Muscle layer of duodenum (tissue), 2 donors: ENCODE data around the gene TNIK.
"Not testable (repeated sequence)": the region's sequence is repeated elsewhere in the genome, so short reads cannot be mapped to it uniquely, and the experiment has no call there.

Source experiments
- H3K27ac ChIP-seq: one replicate; pipeline ENCODE4 v1.7.0; 2013; ENCODE audit warnings: mild to moderate bottlenecking, low read length
- H3K27me3 ChIP-seq: one replicate; pipeline ENCODE4 v1.7.0; 2013; ENCODE audit warnings: low read depth, mild to moderate bottlenecking, control low read depth, low read length
- H3K36me3 ChIP-seq, 2 donors: one replicate each; pipeline ENCODE4 v1.7.0; 2013; ENCODE audit warnings: low read length in 2 of 2, control low read depth in 1 of 2, mild to moderate bottlenecking in 1 of 2; ENCODE audit not compliant: insufficient read depth in 2 of 2, control insufficient read depth in 1 of 2
- H3K4me1 ChIP-seq, 2 donors: one replicate each; pipeline ENCODE4 v1.7.0; 2013; ENCODE audit warnings: low read length in 2 of 2, mild to moderate bottlenecking in 2 of 2, control low read depth in 1 of 2, moderate library complexity in 1 of 2; ENCODE audit not compliant: insufficient read depth in 2 of 2, control insufficient read depth in 1 of 2
- H3K4me3 ChIP-seq, 2 donors: one replicate each; pipeline ENCODE4 v1.7.0; 2013; ENCODE audit warnings: low read length in 2 of 2, low read depth in 1 of 2, mild to moderate bottlenecking in 1 of 2
- H3K9me3 ChIP-seq, 2 donors: one replicate each; pipeline ENCODE4 v1.7.0; 2013; ENCODE audit warnings: low read length in 2 of 2, control low read depth in 1 of 2, mild to moderate bottlenecking in 1 of 2; ENCODE audit not compliant: control insufficient read depth in 1 of 2
- donor health status: healthy.

The TNIK gene

DNA sequence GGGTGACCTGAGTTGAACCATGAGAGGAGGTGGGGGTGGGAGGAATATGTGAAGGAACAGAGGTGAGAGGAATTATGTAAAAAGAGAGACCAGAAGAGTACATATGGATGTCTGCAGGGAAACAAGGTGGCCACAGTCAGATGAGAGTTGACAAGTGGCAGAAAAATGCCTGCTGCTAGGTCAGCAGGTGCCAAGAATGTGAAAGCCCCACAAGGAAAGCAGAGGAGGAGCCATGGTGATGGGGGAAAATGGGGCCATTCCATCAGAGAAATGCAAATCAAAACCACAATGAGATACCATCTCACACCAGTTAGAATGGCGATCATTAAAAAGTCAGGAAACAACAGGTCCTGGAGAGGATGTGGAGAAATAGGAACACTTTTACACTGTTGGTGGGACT lies 156.2 kb downstream of the TNIK start:
- not testable (repeated sequence) for H3K36me3 ChIP-seq, H3K9me3 ChIP-seq, H3K27me3 ChIP-seq, H3K4me1 ChIP-seq, H3K4me3 ChIP-seq, H3K27ac ChIP-seq

DNA sequence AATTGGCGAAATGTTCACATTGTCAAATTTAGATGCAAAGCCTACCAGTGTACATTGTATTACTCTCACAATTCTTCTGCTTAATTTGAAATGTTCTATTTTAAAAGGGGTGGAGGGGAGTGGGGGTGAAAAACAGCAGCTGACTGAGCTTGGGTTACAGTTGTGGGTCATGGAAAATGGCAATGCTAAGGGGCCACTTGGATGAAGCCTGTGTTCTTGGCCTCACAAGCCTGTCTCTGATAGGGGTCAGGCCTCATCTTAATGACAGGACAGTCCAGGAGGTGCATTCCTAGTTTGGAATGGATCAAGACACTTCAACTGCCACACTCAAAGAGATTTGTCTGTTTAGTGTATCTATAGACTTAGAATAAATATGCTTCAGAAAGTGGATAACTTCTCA lies 158.2 kb downstream of the TNIK start:
- H3K27me3 ChIP-seq: no peaks in the 10 kb centered on the region
- H3K27ac ChIP-seq: no peak overlapping the region
- H3K9me3 ChIP-seq: no peaks in the 10 kb centered on the region
- H3K36me3 ChIP-seq: no peaks in the 10 kb centered on the region
- no peak overlapping the region for H3K4me3 ChIP-seq
- peaks cover 0 to 1% of the 10 kb centered on the region in 2 donors for H3K4me1 ChIP-seq

DNA sequence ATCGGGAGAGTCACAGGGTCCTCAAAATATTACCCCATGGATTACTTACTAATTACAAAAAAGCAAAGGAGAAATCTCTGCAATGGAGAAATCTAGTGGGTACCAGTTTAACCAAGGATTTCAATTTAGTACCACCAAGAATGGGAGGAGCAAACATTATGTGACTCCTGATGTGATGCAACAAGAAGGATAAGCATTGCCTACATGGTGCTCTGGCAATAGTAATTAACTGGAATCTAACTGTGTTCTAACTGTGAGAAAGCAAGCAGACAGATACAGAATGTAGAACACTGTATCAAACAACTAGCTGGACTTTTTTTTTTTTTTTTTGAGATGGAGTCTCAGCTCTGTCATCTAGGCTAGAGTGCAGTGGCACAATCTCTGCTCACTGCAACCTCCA lies 159.2 kb downstream of the TNIK start:
- no peaks in the 10 kb centered on the region for H3K36me3 ChIP-seq
- no peak overlapping the region for H3K4me3 ChIP-seq
- H3K9me3 ChIP-seq: no peaks in the 10 kb centered on the region
- no peak overlapping the region for H3K27ac ChIP-seq
- H3K4me1 ChIP-seq: peaks cover 0 to 6% of the 10 kb centered on the region in 2 donors
- no peaks in the 10 kb centered on the region for H3K27me3 ChIP-seq

DNA sequence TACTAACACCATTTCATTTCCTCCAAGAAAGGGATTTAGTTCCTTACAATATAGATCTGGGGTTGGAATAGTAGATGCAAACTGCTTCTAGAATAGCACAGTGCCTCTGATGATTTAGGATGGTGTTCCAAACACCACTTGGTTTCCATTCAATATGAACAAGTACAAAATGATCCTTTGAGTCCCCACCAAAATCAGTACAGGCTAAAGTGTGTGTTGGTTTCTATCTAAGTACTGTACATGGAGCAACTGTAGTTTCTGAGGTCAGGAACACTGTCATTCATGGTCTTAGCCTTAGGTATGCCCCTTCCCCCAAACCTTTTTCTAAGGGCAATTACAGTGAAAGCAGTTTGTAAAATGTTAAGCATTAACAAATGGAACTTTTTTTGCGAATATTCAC lies 162.3 kb downstream of the TNIK start:
- Histone ChIP-seq H3K36me3 (no peaks in the 10 kb centered on the region), H3K4me1 (peaks cover 0 to 15% of the 10 kb centered on the region in 2 donors), H3K9me3 (no peaks in the 10 kb centered on the region), H3K27me3 (no peaks in the 10 kb centered on the region), H3K27ac (no peak overlapping the region), H3K4me3 (no peak overlapping the region)

DNA sequence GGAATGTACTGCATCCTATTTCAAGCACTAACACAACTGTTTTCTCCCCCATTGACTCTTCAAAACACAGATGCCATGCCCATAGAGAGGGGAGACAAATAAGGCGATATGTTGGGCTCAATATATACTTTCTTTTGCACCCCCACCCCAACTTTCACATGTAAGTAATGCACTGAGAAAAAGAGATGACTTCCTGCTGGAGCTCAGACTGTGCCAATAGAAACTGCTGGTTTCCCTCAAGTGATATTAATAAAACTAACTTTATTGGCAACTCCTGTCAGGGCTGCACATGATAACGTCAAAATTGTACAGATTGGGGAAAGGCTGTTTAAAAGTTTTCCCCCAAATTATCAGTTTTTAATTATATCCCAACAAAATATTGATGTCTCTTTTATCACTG lies 163.0 kb downstream of the TNIK start:
- H3K36me3 ChIP-seq: no peaks in the 10 kb centered on the region
- peaks cover 0 to 15% of the 10 kb centered on the region in 2 donors for H3K4me1 ChIP-seq
- no peak overlapping the region for H3K27ac ChIP-seq
- no peak overlapping the region for H3K4me3 ChIP-seq
- H3K27me3 ChIP-seq: no peaks in the 10 kb centered on the region
- no peaks in the 10 kb centered on the region for H3K9me3 ChIP-seq

DNA sequence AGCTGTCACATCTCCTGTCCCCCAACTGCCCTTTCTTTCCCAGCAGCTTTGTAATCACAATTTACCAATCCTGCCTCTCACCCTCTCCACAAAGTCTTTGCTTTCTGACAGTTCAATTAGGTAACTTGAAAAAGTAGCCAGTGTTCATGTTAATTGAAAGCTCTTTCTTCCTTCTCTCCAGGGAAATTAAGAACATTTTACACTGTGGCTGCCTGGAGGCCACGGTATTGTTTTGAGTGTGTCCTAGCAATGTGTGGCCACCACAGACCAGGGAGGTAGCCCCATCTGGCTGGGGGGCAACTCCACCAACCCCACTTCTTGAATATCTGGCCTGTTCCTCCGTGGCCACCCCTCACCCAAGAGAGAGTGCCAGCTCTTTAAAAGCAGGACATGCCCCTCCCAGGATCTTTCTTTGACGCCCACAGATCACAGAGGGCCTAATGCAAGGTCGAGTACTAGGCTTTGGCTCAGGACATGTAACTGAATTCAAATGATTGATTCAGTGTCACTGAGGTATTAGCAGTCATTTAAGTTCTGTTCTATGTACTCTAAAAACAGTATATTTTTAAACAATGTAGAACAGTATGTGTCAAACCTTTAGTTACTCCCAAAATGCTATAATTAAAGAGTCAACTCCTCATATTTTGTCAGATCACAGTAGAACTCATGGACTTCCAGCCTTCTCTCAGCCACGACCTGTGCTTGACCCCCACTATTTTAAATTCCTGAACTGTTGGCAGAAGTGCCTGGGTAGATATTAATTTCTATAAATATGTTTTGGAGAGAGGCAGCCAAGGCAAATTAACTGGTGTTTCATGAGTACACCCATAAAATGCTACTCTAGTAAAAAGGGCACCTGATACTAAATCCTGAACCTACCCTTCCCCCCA lies 164.5 kb downstream of the TNIK start:
- peaks cover 0 to 15% of the 10 kb centered on the region in 2 donors for H3K4me1 ChIP-seq
- no peaks in the 10 kb centered on the region for H3K9me3 ChIP-seq
- no peaks in the 10 kb centered on the region for H3K27me3 ChIP-seq
- peak overlapping the region; percentile 19 for H3K27ac ChIP-seq
- H3K36me3 ChIP-seq: no peaks in the 10 kb centered on the region
- H3K4me3 ChIP-seq: no peak overlapping the region

DNA sequence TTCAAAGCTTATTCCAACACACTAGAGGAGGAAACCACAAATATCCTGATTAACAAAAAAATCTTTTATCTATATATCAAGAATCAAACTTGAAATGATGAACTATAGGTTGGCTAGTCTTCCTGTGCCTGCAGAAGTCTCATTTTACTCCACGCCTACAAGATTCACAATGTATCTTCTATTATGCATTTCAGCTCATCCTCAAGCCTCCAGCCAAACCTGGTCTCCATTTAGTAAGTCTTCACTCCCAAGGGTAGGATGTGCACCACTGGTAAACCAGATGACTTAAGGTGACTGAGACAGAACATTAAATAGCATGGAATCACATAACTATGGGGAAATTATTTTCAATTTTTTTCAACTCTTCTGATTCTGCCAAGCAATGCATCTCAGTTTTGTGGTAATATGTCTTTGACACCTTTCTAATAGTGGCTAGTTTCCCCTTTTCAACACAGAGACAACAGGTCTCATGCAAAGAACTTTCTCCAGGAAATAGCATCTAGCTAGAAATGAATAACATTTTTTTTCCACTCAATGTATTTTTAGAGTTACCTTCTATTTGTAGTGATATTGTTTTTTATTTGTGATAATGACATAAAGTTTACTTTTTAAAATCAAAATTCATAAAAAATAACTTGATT lies 166.9 kb downstream of the TNIK start:
- no peak overlapping the region for H3K27ac ChIP-seq
- H3K27me3 ChIP-seq: no peaks in the 10 kb centered on the region
- H3K9me3 ChIP-seq: no peaks in the 10 kb centered on the region
- peaks cover 0 to 15% of the 10 kb centered on the region in 2 donors for H3K4me1 ChIP-seq
- no peak overlapping the region for H3K4me3 ChIP-seq
- no peaks in the 10 kb centered on the region for H3K36me3 ChIP-seq

DNA sequence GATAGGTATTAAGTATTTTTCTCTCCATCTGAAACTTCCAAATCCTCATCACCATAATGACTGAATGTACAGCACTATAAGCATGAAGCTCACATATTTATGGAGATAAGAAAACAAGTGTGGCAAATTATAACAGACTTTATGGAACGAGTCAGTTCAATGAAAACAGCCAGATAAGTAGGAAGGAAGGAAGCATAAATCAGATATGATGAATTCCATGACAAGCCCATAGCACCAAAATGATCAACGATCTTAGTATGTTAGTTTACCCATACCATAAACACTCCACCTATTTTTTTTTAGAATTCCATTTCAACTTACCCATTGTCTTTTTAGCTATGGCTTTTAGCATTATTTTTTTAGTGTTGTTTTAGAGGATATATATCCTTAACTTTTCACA lies 169.5 kb downstream of the TNIK start:
- Histone ChIP-seq H3K27ac (no peak overlapping the region), H3K27me3 (no peaks in the 10 kb centered on the region), H3K9me3 (no peaks in the 10 kb centered on the region), H3K4me3 (no peak overlapping the region), H3K36me3 (no peaks in the 10 kb centered on the region), H3K4me1 (peaks cover 0 to 6% of the 10 kb centered on the region in 2 donors)

DNA sequence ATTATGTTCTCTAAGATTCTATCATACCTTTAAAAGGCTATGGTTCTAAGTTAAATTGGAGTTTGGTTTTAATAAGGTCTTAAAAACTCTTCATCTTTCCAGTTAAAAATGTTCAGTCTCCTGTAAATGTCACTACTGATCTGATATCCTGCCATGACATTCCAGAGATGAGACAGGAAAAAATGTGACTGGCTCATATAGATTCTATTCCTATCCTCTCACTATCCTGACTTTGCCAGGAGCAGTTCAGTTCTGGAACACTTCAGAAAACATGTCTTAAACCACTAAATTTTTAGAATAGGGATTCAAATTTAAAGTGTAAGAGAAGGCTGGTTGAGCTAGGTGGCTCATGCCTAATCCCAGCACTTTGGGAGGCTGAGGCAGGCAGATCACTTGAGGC lies 170.9 kb downstream of the TNIK start:
- Histone ChIP-seq H3K27ac (no peak overlapping the region), H3K4me3 (no peak overlapping the region), H3K4me1 (no peaks in the 10 kb centered on the region), H3K27me3 (no peaks in the 10 kb centered on the region), H3K36me3 (peaks cover 0 to 3% of the 10 kb centered on the region in 2 donors), H3K9me3 (no peaks in the 10 kb centered on the region)

DNA sequence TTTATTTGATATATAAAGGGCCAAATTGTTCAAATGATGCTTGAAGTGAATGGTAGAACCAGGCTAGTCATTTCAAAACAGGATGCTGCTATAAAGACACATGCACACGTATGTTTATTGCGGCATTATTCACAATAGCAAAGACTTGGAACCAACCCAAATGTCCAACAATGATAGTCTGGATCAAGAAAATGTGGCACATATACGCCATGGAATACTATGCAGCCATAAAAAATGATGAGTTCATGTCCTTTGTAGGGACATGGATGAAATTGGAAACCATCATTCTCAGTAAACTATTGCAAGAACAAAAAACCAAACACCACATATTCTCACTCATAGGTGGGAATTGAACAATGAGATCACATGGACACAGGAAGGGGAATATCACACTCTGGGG lies 172.4 kb downstream of the TNIK start:
- not testable (repeated sequence) for H3K9me3 ChIP-seq, H3K4me3 ChIP-seq, H3K27ac ChIP-seq, H3K27me3 ChIP-seq, H3K36me3 ChIP-seq
- H3K4me1 ChIP-seq: peaks cover 8 to 12% of the 10 kb centered on the region in 2 donors

DNA sequence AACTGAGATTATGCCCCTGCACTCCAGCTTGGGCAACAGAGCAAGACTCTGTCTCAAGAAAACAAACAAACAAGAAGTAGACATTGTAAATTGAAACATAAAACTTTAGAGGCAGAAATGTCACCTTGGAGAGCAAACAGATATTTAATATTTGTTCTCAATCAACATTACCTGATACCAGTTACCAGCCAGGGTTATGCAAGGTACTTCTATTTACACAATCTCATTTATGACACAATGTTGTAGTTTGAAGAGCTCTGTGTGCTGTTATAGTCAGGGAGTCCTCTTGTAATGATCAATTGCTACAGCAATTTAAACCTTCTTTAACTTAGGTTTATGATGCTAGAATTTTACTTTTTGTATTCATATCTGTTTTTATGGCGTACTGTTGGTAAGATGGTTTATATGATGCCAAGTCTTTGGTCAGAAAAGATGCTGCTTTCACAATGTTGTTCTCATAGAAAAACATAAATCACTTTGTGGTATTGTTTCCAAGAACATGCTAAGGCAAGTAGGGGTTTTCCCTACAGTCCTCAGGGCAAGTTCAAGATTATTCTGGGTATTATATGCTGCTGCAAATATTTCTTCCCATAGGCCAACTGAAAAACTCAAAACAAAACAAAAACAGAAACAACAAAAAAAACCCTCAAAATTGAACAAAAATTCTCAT lies 173.5 kb downstream of the TNIK start:
- Histone ChIP-seq H3K4me1 (peaks cover 8 to 18% of the 10 kb centered on the region in 2 donors), H3K36me3 (peaks cover 0 to 3% of the 10 kb centered on the region in 2 donors), H3K4me3 (no peak overlapping the region), H3K9me3 (no peaks in the 10 kb centered on the region), H3K27ac (no peak overlapping the region), H3K27me3 (no peaks in the 10 kb centered on the region)
